ENCODE measurements around the gene HAND2. TPM values are rescaled to one million over a fixed set of nuclear protein-coding genes. Genes with fewer than 3 reads are reported as not detected.

Gene HAND2
- total RNA-seq, 4 donors from 2014 or later = 0.66 to 2.4 (median 0.89) TPM

DNA sequence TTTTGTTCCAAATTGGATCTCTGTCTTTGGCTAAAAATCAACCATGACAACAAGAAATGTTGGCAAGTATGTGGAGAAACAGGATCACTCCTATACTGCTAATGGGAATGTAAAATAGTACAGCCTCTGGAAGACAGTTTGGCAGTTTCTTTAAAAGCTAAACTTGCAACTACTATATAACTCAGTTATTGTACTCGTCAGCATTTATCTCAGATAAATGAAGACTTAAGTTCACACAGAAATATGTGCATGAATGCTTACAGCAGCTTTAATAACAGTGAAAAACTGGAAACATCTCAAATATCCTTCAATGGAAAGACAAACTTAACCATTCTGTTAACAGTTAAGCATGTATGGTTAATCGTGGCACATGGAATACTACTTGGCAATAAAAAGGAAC, 15.4 kb upstream of the HAND2 start:
- intact Hi-C loops (cut with DNase I; ENCODE audit: low total_unique reads) = no loop called here
- in situ Hi-C loops (cut with MboI; ENCODE audit: low sequenced_read_pairs in 4 of 4) = no loop called here
- no peaks in the 10 kb centered on the region for H3K9me3 ChIP-seq
- no peak overlapping the region for H3K4me3 ChIP-seq
- H3K4me1 ChIP-seq = no peaks in the 10 kb centered on the region
- H3K36me3 ChIP-seq = no peaks in the 10 kb centered on the region
- no peak for DNase-seq
- TF ChIP-seq, protein P1, sequence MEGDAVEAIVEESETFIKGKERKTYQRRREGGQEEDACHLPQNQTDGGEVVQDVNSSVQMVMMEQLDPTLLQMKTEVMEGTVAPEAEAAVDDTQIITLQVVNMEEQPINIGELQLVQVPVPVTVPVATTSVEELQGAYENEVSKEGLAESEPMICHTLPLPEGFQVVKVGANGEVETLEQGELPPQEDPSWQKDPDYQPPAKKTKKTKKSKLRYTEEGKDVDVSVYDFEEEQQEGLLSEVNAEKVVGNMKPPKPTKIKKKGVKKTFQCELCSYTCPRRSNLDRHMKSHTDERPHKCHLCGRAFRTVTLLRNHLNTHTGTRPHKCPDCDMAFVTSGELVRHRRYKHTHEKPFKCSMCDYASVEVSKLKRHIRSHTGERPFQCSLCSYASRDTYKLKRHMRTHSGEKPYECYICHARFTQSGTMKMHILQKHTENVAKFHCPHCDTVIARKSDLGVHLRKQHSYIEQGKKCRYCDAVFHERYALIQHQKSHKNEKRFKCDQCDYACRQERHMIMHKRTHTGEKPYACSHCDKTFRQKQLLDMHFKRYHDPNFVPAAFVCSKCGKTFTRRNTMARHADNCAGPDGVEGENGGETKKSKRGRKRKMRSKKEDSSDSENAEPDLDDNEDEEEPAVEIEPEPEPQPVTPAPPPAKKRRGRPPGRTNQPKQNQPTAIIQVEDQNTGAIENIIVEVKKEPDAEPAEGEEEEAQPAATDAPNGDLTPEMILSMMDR (IDR thresholded peaks at IDR 0.05 in 4 of 5, conservative IDR thresholded peaks at IDR 0.05 in 1 of 5) = no peak
- no peak for TF ChIP-seq POLR2A (IDR thresholded peaks at IDR 0.05)
- no peak for ATAC-seq
- peaks cover 33 to 53% (median 37%) of the 10 kb centered on the region in 3 donors for H3K27me3 ChIP-seq
- no peak overlapping the region for H3K27ac ChIP-seq

DNA sequence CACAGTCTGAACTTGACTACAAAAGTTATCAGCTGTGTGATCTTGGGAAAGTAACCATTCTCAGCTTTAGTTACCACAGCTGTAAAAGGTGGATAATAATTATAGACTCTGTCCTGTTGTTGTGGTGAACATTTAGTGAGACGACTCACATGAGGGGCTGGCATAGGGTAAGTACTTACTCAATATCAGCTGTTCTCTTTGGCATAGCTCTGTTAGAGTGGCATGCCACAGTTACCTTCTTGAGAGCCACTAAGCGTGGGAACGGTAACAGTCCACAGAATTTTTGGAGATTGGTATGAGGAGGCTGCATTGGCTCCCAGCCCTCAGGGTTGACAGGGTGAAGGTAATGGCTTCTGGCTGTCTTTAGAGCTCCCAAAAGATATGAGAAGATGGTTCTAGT, 13.2 kb upstream of the HAND2 start:
- DNase-seq (no peak), ATAC-seq (no peak)
- Histone ChIP-seq H3K9me3 (no peaks in the 10 kb centered on the region), H3K4me3 (no peak overlapping the region), H3K4me1 (peaks cover 1 to 11% of the 10 kb centered on the region in 2 donors), H3K36me3 (no peaks in the 10 kb centered on the region), H3K27ac (no peak overlapping the region), H3K27me3 (peaks cover 48 to 65% (median 51%) of the 10 kb centered on the region in 3 donors)
- TF ChIP-seq POLR2A (IDR thresholded peaks at IDR 0.05) = no peak
- TF ChIP-seq, protein P1 (IDR thresholded peaks at IDR 0.05 in 4 of 5, conservative IDR thresholded peaks at IDR 0.05 in 1 of 5) = no peak
- in situ Hi-C loops (cut with MboI; ENCODE audit: low sequenced_read_pairs in 4 of 4) = no loop called here
- intact Hi-C loops (cut with DNase I; ENCODE audit: low total_unique reads) = no loop called here

DNA sequence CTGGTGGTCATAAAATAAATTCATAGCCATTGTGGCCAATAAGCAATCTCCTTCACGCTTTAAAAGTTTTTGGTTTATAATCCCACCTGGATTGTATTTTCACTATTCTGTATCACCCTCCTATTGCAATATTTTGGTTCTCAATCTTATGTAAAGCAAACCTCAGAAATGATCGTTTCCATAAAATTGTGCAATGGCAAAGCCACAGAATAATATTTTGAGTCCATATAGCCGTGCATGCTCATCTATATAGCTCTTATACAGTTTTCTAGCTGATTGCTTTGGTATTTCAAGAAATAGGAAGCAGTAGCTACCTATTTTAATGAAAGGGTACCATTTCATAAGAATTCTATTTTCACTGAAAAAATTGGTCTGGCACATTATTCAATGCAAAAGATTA, 10.0 kb upstream of the HAND2 start:
- Histone ChIP-seq H3K4me3 (no peak overlapping the region), H3K4me1 (peaks cover 2 to 15% of the 10 kb centered on the region in 2 donors), H3K36me3 (no peaks in the 10 kb centered on the region), H3K27ac (no peak overlapping the region), H3K9me3 (no peaks in the 10 kb centered on the region), H3K27me3 (peaks cover 78 to 80% (median 78%) of the 10 kb centered on the region in 3 donors)
- TF ChIP-seq, protein P1 (IDR thresholded peaks at IDR 0.05 in 4 of 5, conservative IDR thresholded peaks at IDR 0.05 in 1 of 5) = no peak
- no peak for TF ChIP-seq POLR2A (IDR thresholded peaks at IDR 0.05)
- in situ Hi-C loops (cut with MboI; ENCODE audit: low sequenced_read_pairs in 4 of 4) (no loop called here), intact Hi-C loops (cut with DNase I; ENCODE audit: low total_unique reads) (no loop called here)
- DNase-seq (no peak), ATAC-seq (no peak)

DNA sequence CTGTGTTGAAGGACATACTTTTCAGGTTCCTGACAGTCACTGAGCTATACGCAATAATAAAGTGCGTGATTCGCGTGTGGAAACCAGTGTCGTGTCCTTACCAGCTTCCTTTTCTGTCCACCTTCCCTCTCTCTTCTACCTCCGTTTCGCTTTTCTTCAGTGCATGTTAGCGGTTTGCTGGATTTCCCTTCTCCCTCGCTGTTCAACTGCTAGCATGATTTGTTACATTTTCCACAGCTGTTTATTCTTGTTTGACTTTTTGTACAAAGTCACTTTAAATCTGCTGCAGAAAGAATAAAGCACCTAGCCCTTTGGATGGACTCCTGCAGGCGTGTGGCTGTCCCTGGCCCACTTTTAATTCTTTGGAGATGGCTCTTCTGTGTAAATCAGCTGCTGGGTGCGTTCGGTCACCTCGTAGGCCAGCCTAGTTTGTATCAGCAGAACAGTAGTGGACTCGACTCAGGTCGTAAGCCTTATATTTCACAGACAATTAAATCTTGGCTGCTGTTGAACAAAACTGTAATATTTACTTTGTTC, 8.9 kb upstream of the HAND2 start:
- H3K27ac ChIP-seq = no peak overlapping the region
- TF ChIP-seq POLR2A (IDR thresholded peaks at IDR 0.05) = no peak
- TF ChIP-seq, protein P1 (IDR thresholded peaks at IDR 0.05 in 4 of 5, conservative IDR thresholded peaks at IDR 0.05 in 1 of 5) = no peak
- peak overlapping the region; percentile 49 to 68 (median 50) for H3K4me3 ChIP-seq
- DNase-seq = no peak
- peak in 1 of 2 donors; percentile 41 for ATAC-seq
- intact Hi-C loops (cut with DNase I; ENCODE audit: low total_unique reads) = no loop called here
- H3K9me3 ChIP-seq = no peaks in the 10 kb centered on the region
- in situ Hi-C loops (cut with MboI; ENCODE audit: low sequenced_read_pairs in 4 of 4) = no loop called here
- H3K36me3 ChIP-seq = no peaks in the 10 kb centered on the region
- H3K4me1 ChIP-seq = peaks cover 2 to 15% of the 10 kb centered on the region in 2 donors
- peaks cover 80 to 88% (median 87%) of the 10 kb centered on the region in 3 donors for H3K27me3 ChIP-seq

All from gastrocnemius medialis (tissue), 4 donors.